GM15510 (cell line): Measurements from ENCODE around the gene RTEL1.

Experiments used
- POLR2A ChIP-seq: IDR thresholded peaks from 3 replicates; pipeline ENCODE4 v1.6.1; 2011; ENCODE audit warnings: borderline replicate concordance; ENCODE audit not compliant: insufficient read length; ENCODE audit errors: extremely low read depth

Gene RTEL1

GRCh38 chr20:63678667-63679465, 20.8 kb downstream of the RTEL1 start:
- no peak for TF ChIP-seq POLR2A

GRCh38 chr20:63679799-63680305, 21.7 kb downstream of the RTEL1 start:
- no peak for TF ChIP-seq POLR2A

GRCh38 chr20:63680427-63680826, 22.3 kb downstream of the RTEL1 start:
- TF ChIP-seq POLR2A = no peak

- TF ChIP-seq POLR2A = no peak
These were observed 22.9 kb downstream of the RTEL1 start for GRCh38 chr20:63680857-63681608.

- TF ChIP-seq POLR2A = no peak
These were observed 23.6 kb downstream of the RTEL1 start for GRCh38 chr20:63681609-63682142.

GRCh38 chr20:63682384-63683139, 24.4 kb downstream of the RTEL1 start:
- no peak for TF ChIP-seq POLR2A

- no peak for TF ChIP-seq POLR2A
These were observed 27.3 kb downstream of the RTEL1 start for GRCh38 chr20:63685269-63686026.

- TF ChIP-seq POLR2A = no peak
These were observed 28.0 kb downstream of the RTEL1 start for GRCh38 chr20:63686094-63686491.

GRCh38 chr20:63686492-63687321, 28.6 kb downstream of the RTEL1 start:
- TF ChIP-seq POLR2A = no peak

GRCh38 chr20:63687419-63688178, 29.5 kb downstream of the RTEL1 start:
- no peak for TF ChIP-seq POLR2A

GRCh38 chr20:63688228-63689045, 30.3 kb downstream of the RTEL1 start:
- TF ChIP-seq POLR2A = no peak
